Ovary (tissue), 9 donors: ENCODE results near the gene ZNF284. TPM values are rescaled to one million over a fixed set of nuclear protein-coding genes. Genes with fewer than 3 reads are reported as not detected.

ENCODE experiments used
- DNase-seq, 5 donors: peaks; one replicate each; pipeline ENCODE4 v3.0.0-alpha.2; 2019 to 2020
- H3K27ac ChIP-seq, 2 donors: fragments of 200-600 bp; one replicate each; pipeline versions ENCODE4 v1.5.1 to v1.8.0; 2019 to 2022
- H3K27me3 ChIP-seq: fragments of 200-600 bp; one replicate; pipeline ENCODE4 v1.8.0; 2022
- H3K36me3 ChIP-seq: fragments of 200-600 bp; sonication (generic); one replicate; pipeline ENCODE4 v1.5.1; 2019
- H3K4me1 ChIP-seq: one replicate; pipeline ENCODE4 v1.8.1; 2013; ENCODE audit warnings: mild to moderate bottlenecking, moderate library complexity; ENCODE audit not compliant: insufficient read depth
- H3K4me3 ChIP-seq: fragments of 200-600 bp; sonication (generic); one replicate; pipeline ENCODE4 v1.5.1; 2017
- H3K9me3 ChIP-seq, 2 donors: fragments of 200-600 bp in 1 of 2; sonication (generic) in 1 of 2; one replicate each; pipeline versions ENCODE4 v1.5.1 to v1.8.1; 2013 to 2019; ENCODE audit warnings: mild to moderate bottlenecking in 1 of 2, moderate library complexity in 1 of 2
- CTCF ChIP-seq, 3 donors: fragments of 450-650 bp in 2 of 3; fragments of 200-600 bp in 1 of 3; IDR thresholded peaks; one replicate each; pipeline versions ENCODE4 v1.5.1 to v1.8.0; 2016 to 2022; ENCODE audit warnings: antibody characterized with exemption in 3 of 3, mild to moderate bottlenecking in 1 of 3
- EP300 ChIP-seq: sonication (generic); formaldehyde crosslinking; IDR thresholded peaks from one replicate; pipeline ENCODE4 v1.6.1; 2017; ENCODE audit warnings: antibody characterized with exemption
- POLR2A ChIP-seq: fragments of 450-650 bp; IDR thresholded peaks from one replicate; pipeline ENCODE4 v1.6.1; 2017; ENCODE audit warnings: antibody characterized with exemption, mild to moderate bottlenecking, moderate library complexity
- WGBS, 3 donors: extraction: QIAGEN DNeasy Blood & Tissue Kit in 1 of 3; methylation state at CpG; one replicate each; pipeline versions ENCODE4 v1.1.5 to v1.1.7; 2013 to 2017; 5-methylcytosine and 5-hydroxymethylcytosine counted together
- intact Hi-C, 4 donors: fragments of 100-400 bp; cut with DNase I; formaldehyde crosslinking; loops; one replicate each; pipeline versions ENCODE4 v1.11.0 to v1.15.1; 2022 to 2023
- polyA plus RNA-seq, 2 donors: library from polyadenylated mRNA; stranded (reverse); fragments of 200-250 nt in 1 of 2; fragments of 350-450 nt in 1 of 2; fragmentation: Illumina TruSeq in 1 of 2; extraction: RNeasy Lipid Tissue Mini Kit (QIAGEN cat#74804) in 1 of 2; gene quantifications; one replicate each; pipeline ENCODE4 v1.2.3, GENCODE V29; 2013 to 2014
- total RNA-seq, 7 donors: library from RNA; depleted of rRNA in 2 of 7; stranded (reverse); fragments of >200 nt in 2 of 7; fragmentation: NEBNext Ultra II Directional in 3 of 7; extraction: Animal tissue kit (Norgen Biotek cat#: 25700) in 3 of 7; gene quantifications; one replicate each; pipeline versions ENCODE4 v1.1.0 to v1.2.4, GENCODE V29; 2016 to 2023
- donor health status: DM: no; HTN: no; CAD: no; lungs with moderate emphysema.
- donor health status: DM: no; HTN: no; CAD: no.
- donor health status: Bipolar disorder and iron deficiency.
- donor health status: DM: yes; HTN: yes; CAD: no.
- donor health status: DM: no; HTN: no; CAD: no.
- donor health status: DM: yes; HTN: yes; CAD: no.

Gene ZNF284
- total and polyA plus RNA-seq, 9 donors: 0.90 to 2.7 (median 2.1) TPM

DNA sequence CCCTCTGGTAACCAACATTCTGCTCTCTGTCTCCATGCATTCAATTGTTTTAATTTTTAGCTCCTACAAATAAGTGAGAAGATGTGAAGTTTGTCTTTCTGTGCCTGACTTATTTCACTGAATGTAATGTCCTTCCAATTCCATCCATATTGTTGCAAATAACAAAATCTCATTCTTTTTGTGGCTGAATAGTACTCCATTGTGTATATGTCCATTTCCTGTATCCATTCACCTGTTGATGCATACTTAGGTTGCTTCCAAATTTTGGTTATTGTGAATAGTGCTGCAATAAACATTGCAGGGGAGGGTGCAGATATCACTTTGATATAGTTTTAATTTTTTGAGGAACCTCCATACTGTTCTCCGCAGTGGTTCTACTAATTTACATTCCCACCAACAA is 2.5 kb upstream of the ZNF284 start:
- H3K4me1 ChIP-seq: no peaks in the 10 kb centered on the region
- no peaks in the 10 kb centered on the region for H3K27me3 ChIP-seq
- intact Hi-C loops: no loop called here
- DNase-seq: no peak
- WGBS, 3 donors: 84 to 100% (median 97%) methylated on average over 1 of the region's 1 CpG
- no peak for TF ChIP-seq POLR2A
- no peak for TF ChIP-seq EP300
- TF ChIP-seq CTCF (IDR thresholded peaks at IDR 0.05): no peak
- peaks cover 0 to 22% of the 10 kb centered on the region in 2 donors for H3K9me3 ChIP-seq
- H3K4me3 ChIP-seq: no peak overlapping the region
- peaks cover 2% of the 10 kb centered on the region for H3K36me3 ChIP-seq
- no peak overlapping the region for H3K27ac ChIP-seq

DNA sequence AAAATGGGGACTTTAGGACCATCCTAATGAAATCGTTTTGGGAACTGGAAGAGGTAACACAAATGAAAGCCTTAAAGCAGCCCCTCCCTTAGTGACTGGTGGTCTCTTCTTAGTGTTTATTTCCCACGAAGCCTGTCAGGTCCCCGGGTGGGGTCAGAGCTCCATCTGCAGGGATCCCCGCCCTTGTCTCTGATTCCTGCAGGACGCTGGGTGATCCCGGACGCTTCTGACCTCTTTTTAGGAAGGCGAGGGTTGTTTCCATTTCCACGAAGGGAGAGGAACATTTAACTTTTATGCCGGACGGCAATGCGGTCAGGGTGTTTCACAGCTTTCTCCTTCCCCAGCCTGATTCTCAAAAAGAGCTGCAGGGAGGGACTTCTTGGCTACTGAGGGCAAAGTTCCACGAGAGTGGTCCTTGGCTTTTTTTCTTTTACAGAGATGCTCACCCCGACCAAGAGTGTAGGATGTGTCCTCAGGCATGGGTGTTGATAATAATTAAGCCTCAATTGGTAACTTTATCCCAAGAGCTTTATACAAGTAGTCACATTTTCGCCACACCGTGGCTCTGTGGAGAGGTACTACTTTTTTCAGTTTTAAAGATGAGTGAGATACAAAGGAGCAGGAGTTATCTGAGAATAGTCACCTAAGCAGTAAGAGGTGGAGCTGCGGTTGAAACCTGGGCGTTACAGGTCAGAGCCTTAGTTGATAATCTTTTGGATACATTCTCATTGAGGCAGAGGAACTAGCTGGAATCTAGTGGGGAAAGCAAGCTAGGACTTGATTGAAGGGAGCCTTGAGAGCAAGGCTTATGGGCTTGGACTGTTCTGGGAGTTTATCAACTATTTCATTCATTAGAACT is 813 bp downstream of the ZNF284 start:
- no peaks in the 10 kb centered on the region for H3K9me3 ChIP-seq
- no peaks in the 10 kb centered on the region for H3K36me3 ChIP-seq
- DNase-seq: no peak
- peak overlapping the region; percentile 63 for H3K4me3 ChIP-seq
- 16 to 24% (median 22%) methylated on average over 18 of the region's 18 CpGs for WGBS, 3 donors
- no peak overlapping the region for H3K27ac ChIP-seq
- H3K27me3 ChIP-seq: no peaks in the 10 kb centered on the region
- no peak for TF ChIP-seq EP300
- no peak for TF ChIP-seq CTCF (IDR thresholded peaks at IDR 0.05)
- TF ChIP-seq POLR2A: no peak
- intact Hi-C loops: no loop called here
- H3K4me1 ChIP-seq: no peaks in the 10 kb centered on the region

DNA sequence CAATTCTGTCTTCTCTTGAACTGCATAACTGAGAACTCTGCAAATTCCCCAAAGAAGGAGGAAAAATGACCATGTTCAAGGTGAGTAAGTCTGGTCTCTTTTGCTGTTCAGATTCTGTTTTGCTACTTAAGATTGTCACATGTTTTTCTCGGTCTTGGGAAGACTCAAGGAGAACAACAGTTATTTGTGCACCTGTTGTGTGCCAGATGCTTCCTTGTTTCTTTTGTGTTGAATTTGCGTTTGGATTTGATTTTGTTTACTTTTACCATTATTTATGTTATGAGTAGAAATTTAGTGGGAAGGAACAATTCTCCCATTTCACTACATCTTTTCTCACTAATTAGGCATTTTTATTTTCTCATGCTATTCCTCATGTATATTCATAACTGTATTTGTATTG is 4.4 kb downstream of the ZNF284 start:
- no peaks in the 10 kb centered on the region for H3K36me3 ChIP-seq
- no peaks in the 10 kb centered on the region for H3K4me1 ChIP-seq
- H3K4me3 ChIP-seq: no peak overlapping the region
- DNase-seq: no peak
- no peak overlapping the region for H3K27ac ChIP-seq
- H3K27me3 ChIP-seq: no peaks in the 10 kb centered on the region
- 81 to 89% (median 85%) methylated on average over 2 of the region's 2 CpGs for whole genome bisulfite sequencing, 3 donors
- TF ChIP-seq EP300 (no peak), POLR2A (no peak), CTCF (IDR thresholded peaks at IDR 0.05) (no peak)
- no peaks in the 10 kb centered on the region for H3K9me3 ChIP-seq
- intact Hi-C loops: no loop called here

GRCh38 chr19:44092108-44092507 is 20.1 kb downstream of the ZNF284 start:
- Histone ChIP-seq H3K27me3 (no peaks in the 10 kb centered on the region), H3K36me3 (no peaks in the 10 kb centered on the region), H3K27ac (no peak overlapping the region), H3K9me3 (no peaks in the 10 kb centered on the region), H3K4me1 (peaks cover 4% of the 10 kb centered on the region), H3K4me3 (no peak overlapping the region)
- TF ChIP-seq CTCF (IDR thresholded peaks at IDR 0.05) (no peak), EP300 (no peak), POLR2A (no peak)
- intact Hi-C loops: no loop called here
- DNase-seq: no peak
- WGBS, 3 donors: 56 to 72% (median 69%) methylated on average over 4 of the region's 4 CpGs
